ENCODE measurements around the gene CYB5RL.

DNA sequence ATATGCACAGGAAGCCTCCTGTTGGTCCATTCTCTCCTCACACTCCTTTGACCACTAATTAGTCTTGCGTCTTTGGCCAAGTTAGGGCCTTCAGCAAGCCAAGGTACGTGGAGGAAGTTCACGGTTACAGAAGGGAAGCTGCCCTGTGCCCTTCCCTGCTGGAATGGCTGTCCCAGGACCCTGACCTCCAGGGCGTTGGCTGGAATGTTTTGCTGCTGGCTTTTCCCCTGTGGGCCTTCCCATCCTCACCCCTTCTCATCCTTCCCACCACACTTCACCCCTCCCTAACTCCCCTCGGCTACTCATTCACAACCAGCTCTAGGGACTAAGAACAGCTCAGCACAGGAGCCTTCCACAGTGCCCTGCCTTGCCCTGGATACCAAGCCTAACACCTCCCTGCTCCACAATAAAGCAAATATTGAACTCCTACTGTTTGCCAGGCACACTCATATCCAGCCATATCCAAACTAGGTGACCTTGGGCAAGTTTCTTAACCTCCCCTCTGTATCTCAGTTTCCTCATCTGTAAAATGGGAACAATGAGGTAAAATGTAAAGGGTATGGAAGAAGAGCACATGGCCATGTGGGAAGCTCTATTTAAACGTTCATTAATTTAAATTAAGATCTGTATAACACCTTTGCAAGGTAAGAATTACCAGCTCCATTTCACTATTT, 38.2 kb downstream of the CYB5RL start:
- TF ChIP-seq, protein P1, sequence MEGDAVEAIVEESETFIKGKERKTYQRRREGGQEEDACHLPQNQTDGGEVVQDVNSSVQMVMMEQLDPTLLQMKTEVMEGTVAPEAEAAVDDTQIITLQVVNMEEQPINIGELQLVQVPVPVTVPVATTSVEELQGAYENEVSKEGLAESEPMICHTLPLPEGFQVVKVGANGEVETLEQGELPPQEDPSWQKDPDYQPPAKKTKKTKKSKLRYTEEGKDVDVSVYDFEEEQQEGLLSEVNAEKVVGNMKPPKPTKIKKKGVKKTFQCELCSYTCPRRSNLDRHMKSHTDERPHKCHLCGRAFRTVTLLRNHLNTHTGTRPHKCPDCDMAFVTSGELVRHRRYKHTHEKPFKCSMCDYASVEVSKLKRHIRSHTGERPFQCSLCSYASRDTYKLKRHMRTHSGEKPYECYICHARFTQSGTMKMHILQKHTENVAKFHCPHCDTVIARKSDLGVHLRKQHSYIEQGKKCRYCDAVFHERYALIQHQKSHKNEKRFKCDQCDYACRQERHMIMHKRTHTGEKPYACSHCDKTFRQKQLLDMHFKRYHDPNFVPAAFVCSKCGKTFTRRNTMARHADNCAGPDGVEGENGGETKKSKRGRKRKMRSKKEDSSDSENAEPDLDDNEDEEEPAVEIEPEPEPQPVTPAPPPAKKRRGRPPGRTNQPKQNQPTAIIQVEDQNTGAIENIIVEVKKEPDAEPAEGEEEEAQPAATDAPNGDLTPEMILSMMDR (IDR thresholded peaks at IDR 0.05): no peak
- TF ChIP-seq POLR2A (IDR thresholded peaks at IDR 0.05) (no peak), POLR2AphosphoS5 (IDR thresholded peaks at IDR 0.05) (no peak), EP300 (IDR thresholded peaks at IDR 0.05) (no peak)
